GM23338 (cell line): ENCODE results near the gene MT1B. TPM values are rescaled to one million over a fixed set of nuclear protein-coding genes. Genes with fewer than 3 reads are reported as not detected.
"Not testable (repeated sequence)": the region's sequence is repeated elsewhere in the genome, so short reads cannot be mapped to it uniquely, and the experiment has no call there.

ENCODE experiments used
- ATAC-seq: fragments of 200-7000 bp; cut with Tn5 transposase; 3 replicates; pipeline ENCODE4 v1.9.1; 2020
- DNase-seq: peaks from one replicate; pipeline ENCODE4 v3.0.0-alpha.2; 2015; ENCODE audit warnings: low spot score
- H2AFZ ChIP-seq: fragments of 200-600 bp; sonication (generic); 2 replicates; pipeline ENCODE4 v1.8.0; 2016; ENCODE audit warnings: antibody characterized with exemption, mild to moderate bottlenecking, moderate library complexity
- H3F3A ChIP-seq: fragments of 200-600 bp; sonication (generic); replicated peaks from 2 replicates; pipeline ENCODE4 v1.8.0; 2017; ENCODE audit warnings: antibody characterized with exemption, mixed run types, low read depth
- H3K27ac ChIP-seq: fragments of 200-600 bp; sonication (generic); 2 replicates; pipeline ENCODE4 v1.6.1; 2016; ENCODE audit warnings: low read depth
- H3K27me3 ChIP-seq: fragments of 200-600 bp; sonication (generic); 2 replicates; pipeline ENCODE4 v1.8.0; 2016; ENCODE audit warnings: mild to moderate bottlenecking, mixed run types, moderate library complexity; ENCODE audit not compliant: insufficient read depth
- H3K36me3 ChIP-seq: fragments of 200-600 bp; sonication (generic); 2 replicates; pipeline ENCODE4 v1.8.0; 2016; ENCODE audit warnings: mild to moderate bottlenecking; ENCODE audit not compliant: insufficient read depth
- H3K4me1 ChIP-seq: fragments of 200-600 bp; sonication (generic); 2 replicates; pipeline ENCODE4 v1.8.0; 2016; ENCODE audit warnings: mild to moderate bottlenecking, moderate library complexity; ENCODE audit not compliant: insufficient read depth
- H3K4me2 ChIP-seq: fragments of 200-600 bp; sonication (generic); 2 replicates; pipeline ENCODE4 v1.7.1; 2017; ENCODE audit warnings: mixed run types
- H3K4me3 ChIP-seq: fragments of 200-600 bp; sonication (generic); 2 replicates; pipeline ENCODE4 v1.6.1; 2016; ENCODE audit warnings: mixed run types
- H3K79me2 ChIP-seq: fragments of 200-600 bp; sonication (generic); replicated peaks from 2 replicates; pipeline ENCODE4 v1.8.0; 2017; ENCODE audit warnings: mild to moderate bottlenecking; ENCODE audit not compliant: insufficient read depth
- H3K9me2 ChIP-seq: fragments of 200-600 bp; sonication (generic); 2 replicates; pipeline ENCODE4 v1.8.0; 2017; ENCODE audit not compliant: insufficient read depth
- H4K20me1 ChIP-seq: fragments of 200-600 bp; sonication (generic); replicated peaks from 2 replicates; pipeline ENCODE4 v1.8.0; 2017; ENCODE audit warnings: mild to moderate bottlenecking; ENCODE audit not compliant: insufficient read depth
- H3K27ac Mint-ChIP-seq: 2 replicates; pipeline ENCODE4 v1.8.0; 2020; ENCODE audit warnings: inconsistent platforms, mild to moderate bottlenecking, moderate library complexity, mixed read lengths
- H3K27me3 Mint-ChIP-seq: 3 replicates; pipeline ENCODE4 v1.8.0; 2022; ENCODE audit warnings: low read depth, mild to moderate bottlenecking, moderate library complexity, mixed read lengths, inconsistent platforms; ENCODE audit not compliant: insufficient read depth, poor library complexity
- H3K36me3 Mint-ChIP-seq: 3 replicates; pipeline ENCODE4 v1.8.0; 2021; ENCODE audit warnings: low read depth, mild to moderate bottlenecking, inconsistent platforms, moderate library complexity, mixed read lengths
- H3K4me1 Mint-ChIP-seq: 3 replicates; pipeline ENCODE4 v1.8.0; 2020; ENCODE audit warnings: mild to moderate bottlenecking, inconsistent platforms, mixed read lengths
- H3K4me3 Mint-ChIP-seq: 3 replicates; pipeline ENCODE4 v1.8.0; 2021; ENCODE audit warnings: moderate library complexity, mild to moderate bottlenecking, inconsistent platforms, mixed read lengths
- H3K9me3 Mint-ChIP-seq: 3 replicates; pipeline ENCODE4 v1.8.0; 2020; ENCODE audit warnings: moderate library complexity, mild to moderate bottlenecking, inconsistent platforms, mixed read lengths
- EZH2phosphoT487 ChIP-seq: fragments of 200-600 bp; sonication (generic); IDR thresholded peaks from one replicate; pipeline ENCODE4 v1.8.1; 2018; ENCODE audit warnings: antibody characterized with exemption; ENCODE audit not compliant: unreplicated experiment
- NANOG ChIP-seq: IDR thresholded peaks from 2 replicates; pipeline ENCODE4 v1.6.1; 2016; ENCODE audit warnings: antibody characterized with exemption, borderline replicate concordance
- POLR2AphosphoS5 ChIP-seq: IDR thresholded peaks from 2 replicates; pipeline ENCODE4 v1.6.1; 2016; ENCODE audit warnings: antibody characterized with exemption, low read depth
- ZNF114 ChIP-seq: fragments of 250-450 bp; sonication (Bioruptor Pico); IDR thresholded peaks from 2 replicates; pipeline ENCODE4 v1.5.0; 2020; ENCODE audit warnings: mild to moderate bottlenecking, moderate library complexity
- ZNF331 ChIP-seq: fragments of 250-450 bp; sonication (Bioruptor Pico); IDR thresholded peaks from 2 replicates; pipeline ENCODE4 v1.5.0; 2020; ENCODE audit warnings: low read depth, mild to moderate bottlenecking, moderate library complexity
- ZNF462 ChIP-seq: fragments of 250-450 bp; sonication (Bioruptor Pico); IDR thresholded peaks from 2 replicates; pipeline ENCODE4 v1.5.0; 2020; ENCODE audit warnings: mild to moderate bottlenecking, moderate library complexity
- polyA plus RNA-seq: library from polyadenylated mRNA; unstranded; fragments of >200 nt; fragmentation: Nextera tagmentation; extraction: Ambion mirVana; gene quantifications from 2 replicates; pipeline ENCODE4 v1.2.1, GENCODE V29; 2016
- total RNA-seq: library from RNA; depleted of rRNA; stranded (reverse); fragments of >200 nt; shearing (Covaris generic); gene quantifications from 2 replicates; pipeline ENCODE4 v1.2.3, GENCODE V29; 2014
- TF ChIP-seq, protein P1 (sequence below): IDR thresholded peaks from one replicate; pipeline ENCODE4 v1.6.1; 2018; ENCODE audit warnings: antibody characterized with exemption; ENCODE audit not compliant: unreplicated experiment

MT1B gene
- total and polyA plus RNA-seq, 2 experiments from 2014 or later = not detected

- TF ChIP-seq NANOG = no peak
- no peak for TF ChIP-seq ZNF331 (CRISPR knock-in tag)
- TF ChIP-seq EZH2phosphoT487 = no peak
- TF ChIP-seq, protein P1, sequence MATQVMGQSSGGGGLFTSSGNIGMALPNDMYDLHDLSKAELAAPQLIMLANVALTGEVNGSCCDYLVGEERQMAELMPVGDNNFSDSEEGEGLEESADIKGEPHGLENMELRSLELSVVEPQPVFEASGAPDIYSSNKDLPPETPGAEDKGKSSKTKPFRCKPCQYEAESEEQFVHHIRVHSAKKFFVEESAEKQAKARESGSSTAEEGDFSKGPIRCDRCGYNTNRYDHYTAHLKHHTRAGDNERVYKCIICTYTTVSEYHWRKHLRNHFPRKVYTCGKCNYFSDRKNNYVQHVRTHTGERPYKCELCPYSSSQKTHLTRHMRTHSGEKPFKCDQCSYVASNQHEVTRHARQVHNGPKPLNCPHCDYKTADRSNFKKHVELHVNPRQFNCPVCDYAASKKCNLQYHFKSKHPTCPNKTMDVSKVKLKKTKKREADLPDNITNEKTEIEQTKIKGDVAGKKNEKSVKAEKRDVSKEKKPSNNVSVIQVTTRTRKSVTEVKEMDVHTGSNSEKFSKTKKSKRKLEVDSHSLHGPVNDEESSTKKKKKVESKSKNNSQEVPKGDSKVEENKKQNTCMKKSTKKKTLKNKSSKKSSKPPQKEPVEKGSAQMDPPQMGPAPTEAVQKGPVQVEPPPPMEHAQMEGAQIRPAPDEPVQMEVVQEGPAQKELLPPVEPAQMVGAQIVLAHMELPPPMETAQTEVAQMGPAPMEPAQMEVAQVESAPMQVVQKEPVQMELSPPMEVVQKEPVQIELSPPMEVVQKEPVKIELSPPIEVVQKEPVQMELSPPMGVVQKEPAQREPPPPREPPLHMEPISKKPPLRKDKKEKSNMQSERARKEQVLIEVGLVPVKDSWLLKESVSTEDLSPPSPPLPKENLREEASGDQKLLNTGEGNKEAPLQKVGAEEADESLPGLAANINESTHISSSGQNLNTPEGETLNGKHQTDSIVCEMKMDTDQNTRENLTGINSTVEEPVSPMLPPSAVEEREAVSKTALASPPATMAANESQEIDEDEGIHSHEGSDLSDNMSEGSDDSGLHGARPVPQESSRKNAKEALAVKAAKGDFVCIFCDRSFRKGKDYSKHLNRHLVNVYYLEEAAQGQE = no peak
- TF ChIP-seq ZNF114 = no peak
These were observed 12.8 kb downstream of the MT1B start (continued) for GRCh38 chr16:56664506-56664905.

GRCh38 chr16:56665286-56666261 lies 13.9 kb downstream of the MT1B start:
- Histone ChIP-seq H3F3A (peaks cover 16% of the 10 kb centered on the region), H3K27me3 (peaks cover 100% of the 10 kb centered on the region), H3K4me1 (peaks cover 43% of the 10 kb centered on the region)
- TF ChIP-seq POLR2AphosphoS5 = 0 out of 2 replicates have a peak, but pooled peaks have one; percentile 30
- H3K9me2 ChIP-seq, H3K27ac ChIP-seq, H3K4me2 ChIP-seq, H3K27ac Mint-ChIP-seq, H4K20me1 ChIP-seq, H3K36me3 ChIP-seq, H3K79me2 ChIP-seq, H3K9me3 Mint-ChIP-seq, ATAC-seq, DNase-seq, H3K4me3 ChIP-seq, H2AFZ ChIP-seq: not testable (repeated sequence)
- Mint-ChIP-seq H3K36me3 (peaks cover 34% of the 10 kb centered on the region), H3K27me3 (peaks cover 98% of the 10 kb centered on the region), H3K4me1 (peaks cover 43% of the 10 kb centered on the region), H3K4me3 (peak overlapping the region; percentile 83)

DNA sequence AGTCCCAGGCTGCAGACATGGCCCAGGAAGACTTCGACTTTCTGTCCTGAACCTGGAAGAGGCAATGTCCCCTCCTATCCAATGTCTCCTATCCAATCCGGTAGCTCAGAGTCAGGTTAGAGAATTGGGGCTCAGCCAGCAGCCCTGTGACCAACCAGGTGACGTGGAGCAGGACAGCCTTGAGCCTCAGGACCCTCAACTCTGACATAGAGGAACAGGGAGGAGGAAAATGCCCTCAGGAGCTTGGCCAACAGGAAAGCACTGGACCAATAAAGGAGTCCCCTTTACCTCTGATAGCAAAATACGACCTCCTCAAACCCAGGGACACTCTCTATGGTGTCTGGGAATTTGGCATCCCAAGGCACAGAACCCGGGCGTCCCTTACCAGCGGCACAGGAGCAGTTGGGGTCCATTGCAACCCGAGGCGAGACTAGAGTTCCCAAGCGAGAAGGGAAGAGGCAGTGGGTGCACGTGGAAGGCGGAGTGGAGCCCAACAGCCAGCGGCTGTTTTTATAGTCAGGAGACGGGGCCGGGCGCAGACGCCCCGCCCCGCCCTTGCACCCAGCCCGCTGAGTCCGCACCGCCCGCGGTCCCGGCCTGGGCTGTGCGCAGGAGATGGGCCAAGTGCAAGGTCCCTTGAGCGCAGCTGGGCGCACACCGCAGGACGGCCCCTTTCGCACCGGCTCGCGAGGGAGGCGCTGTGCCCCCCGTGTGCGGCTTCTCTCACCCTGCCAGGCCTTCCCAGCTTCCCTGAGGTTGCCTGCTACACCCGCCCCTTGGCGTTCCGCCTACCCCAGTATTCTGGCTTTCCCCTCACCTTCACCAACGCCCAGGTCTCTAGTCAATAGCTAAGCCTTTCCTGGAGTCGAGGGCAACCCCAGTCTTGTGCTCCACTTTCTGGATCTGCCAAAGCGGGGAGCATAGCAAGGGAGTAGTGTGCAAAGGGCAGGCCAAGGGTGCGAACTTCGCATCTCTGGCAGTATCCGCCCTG lies 16.2 kb downstream of the MT1B start, which contains the start of gene MT1G:
Gene MT1G (minus strand): TSS at position 485 of the 991 bp plus-strand sequence. CDS start 72 bp downstream, at position 413.
- Mint-ChIP-seq H3K27me3 (peaks cover 99% of the 10 kb centered on the region), H3K4me1 (peaks cover 36% of the 10 kb centered on the region), H3K36me3 (peaks cover 36% of the 10 kb centered on the region), H3K4me3 (peak within 1 kb of the TSS; percentile 83), H3K9me3 (peaks cover 3% of the 10 kb centered on the region; the same call in 1 of the 3 replicates), H3K27ac (no peak within 1 kb of the TSS)
- no peaks in the 10 kb centered on the region; the same call in 1 of the 2 replicates for H3K79me2 ChIP-seq
- peak; percentile 58 for DNase-seq
- peak within 1 kb of the TSS; percentile 91 for H2AFZ ChIP-seq
- no peaks in the 10 kb centered on the region for H4K20me1 ChIP-seq
- peak within 1 kb of the TSS; percentile 62 for H3K4me3 ChIP-seq
- H3K4me2 ChIP-seq = peak within 1 kb of the TSS; percentile 91
- ATAC-seq = peak; percentile 70
- H3K36me3 ChIP-seq = no peaks in the 10 kb centered on the region
- H3F3A ChIP-seq = peaks cover 16% of the 10 kb centered on the region
- peaks cover 42% of the 10 kb centered on the region for H3K4me1 ChIP-seq
- no peak within 1 kb of the TSS for H3K27ac ChIP-seq
- no peaks in the 10 kb centered on the region for H3K9me2 ChIP-seq
- H3K27me3 ChIP-seq = peaks cover 100% of the 10 kb centered on the region
- TF ChIP-seq ZNF462 (CRISPR knock-in tag) = no peak
